ENCODE data around the gene BTD.

DNA sequence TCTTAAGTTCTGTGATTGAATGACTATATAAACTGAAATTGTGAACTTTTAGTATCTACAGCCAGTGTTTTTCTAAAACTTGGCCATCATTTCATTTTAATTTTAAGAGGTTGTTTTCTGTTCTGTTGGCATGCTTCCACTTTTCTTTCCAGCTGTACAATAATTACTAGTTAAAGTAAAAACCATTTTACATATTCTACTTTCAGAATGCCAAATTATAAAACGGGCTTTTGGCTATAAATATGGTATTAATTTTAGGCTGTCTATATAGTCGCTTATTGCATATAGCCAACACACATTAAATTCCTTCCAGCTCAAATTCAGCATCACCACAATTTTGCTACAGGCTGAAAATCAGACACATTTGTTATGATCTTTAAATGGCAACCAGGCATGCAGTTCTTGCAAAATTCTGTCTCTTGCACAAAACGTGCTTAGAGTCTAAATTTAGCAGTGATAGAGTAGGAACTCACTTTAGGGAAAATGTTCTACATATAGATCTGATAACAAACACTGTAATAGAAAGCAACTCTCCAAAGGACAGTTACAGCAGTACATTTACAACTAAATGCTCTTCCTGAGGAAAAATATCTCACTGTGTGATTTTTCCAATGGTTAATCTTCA is 81.1 kb downstream of the BTD start:
- TF ChIP-seq, protein P1, sequence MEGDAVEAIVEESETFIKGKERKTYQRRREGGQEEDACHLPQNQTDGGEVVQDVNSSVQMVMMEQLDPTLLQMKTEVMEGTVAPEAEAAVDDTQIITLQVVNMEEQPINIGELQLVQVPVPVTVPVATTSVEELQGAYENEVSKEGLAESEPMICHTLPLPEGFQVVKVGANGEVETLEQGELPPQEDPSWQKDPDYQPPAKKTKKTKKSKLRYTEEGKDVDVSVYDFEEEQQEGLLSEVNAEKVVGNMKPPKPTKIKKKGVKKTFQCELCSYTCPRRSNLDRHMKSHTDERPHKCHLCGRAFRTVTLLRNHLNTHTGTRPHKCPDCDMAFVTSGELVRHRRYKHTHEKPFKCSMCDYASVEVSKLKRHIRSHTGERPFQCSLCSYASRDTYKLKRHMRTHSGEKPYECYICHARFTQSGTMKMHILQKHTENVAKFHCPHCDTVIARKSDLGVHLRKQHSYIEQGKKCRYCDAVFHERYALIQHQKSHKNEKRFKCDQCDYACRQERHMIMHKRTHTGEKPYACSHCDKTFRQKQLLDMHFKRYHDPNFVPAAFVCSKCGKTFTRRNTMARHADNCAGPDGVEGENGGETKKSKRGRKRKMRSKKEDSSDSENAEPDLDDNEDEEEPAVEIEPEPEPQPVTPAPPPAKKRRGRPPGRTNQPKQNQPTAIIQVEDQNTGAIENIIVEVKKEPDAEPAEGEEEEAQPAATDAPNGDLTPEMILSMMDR (IDR thresholded peaks at IDR 0.05; ENCODE audit: low read depth, low read length, poor library complexity, severe bottlenecking), result no peak
- no peak for TF ChIP-seq EZH2phosphoT487 (IDR thresholded peaks at IDR 0.05; ENCODE audit: borderline replicate concordance, low read length)

All from DOHH2 (cell line).